ENCODE measurements around the gene MX1.

The MX1 gene, protein sequence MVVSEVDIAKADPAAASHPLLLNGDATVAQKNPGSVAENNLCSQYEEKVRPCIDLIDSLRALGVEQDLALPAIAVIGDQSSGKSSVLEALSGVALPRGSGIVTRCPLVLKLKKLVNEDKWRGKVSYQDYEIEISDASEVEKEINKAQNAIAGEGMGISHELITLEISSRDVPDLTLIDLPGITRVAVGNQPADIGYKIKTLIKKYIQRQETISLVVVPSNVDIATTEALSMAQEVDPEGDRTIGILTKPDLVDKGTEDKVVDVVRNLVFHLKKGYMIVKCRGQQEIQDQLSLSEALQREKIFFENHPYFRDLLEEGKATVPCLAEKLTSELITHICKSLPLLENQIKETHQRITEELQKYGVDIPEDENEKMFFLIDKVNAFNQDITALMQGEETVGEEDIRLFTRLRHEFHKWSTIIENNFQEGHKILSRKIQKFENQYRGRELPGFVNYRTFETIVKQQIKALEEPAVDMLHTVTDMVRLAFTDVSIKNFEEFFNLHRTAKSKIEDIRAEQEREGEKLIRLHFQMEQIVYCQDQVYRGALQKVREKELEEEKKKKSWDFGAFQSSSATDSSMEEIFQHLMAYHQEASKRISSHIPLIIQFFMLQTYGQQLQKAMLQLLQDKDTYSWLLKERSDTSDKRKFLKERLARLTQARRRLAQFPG

DNA sequence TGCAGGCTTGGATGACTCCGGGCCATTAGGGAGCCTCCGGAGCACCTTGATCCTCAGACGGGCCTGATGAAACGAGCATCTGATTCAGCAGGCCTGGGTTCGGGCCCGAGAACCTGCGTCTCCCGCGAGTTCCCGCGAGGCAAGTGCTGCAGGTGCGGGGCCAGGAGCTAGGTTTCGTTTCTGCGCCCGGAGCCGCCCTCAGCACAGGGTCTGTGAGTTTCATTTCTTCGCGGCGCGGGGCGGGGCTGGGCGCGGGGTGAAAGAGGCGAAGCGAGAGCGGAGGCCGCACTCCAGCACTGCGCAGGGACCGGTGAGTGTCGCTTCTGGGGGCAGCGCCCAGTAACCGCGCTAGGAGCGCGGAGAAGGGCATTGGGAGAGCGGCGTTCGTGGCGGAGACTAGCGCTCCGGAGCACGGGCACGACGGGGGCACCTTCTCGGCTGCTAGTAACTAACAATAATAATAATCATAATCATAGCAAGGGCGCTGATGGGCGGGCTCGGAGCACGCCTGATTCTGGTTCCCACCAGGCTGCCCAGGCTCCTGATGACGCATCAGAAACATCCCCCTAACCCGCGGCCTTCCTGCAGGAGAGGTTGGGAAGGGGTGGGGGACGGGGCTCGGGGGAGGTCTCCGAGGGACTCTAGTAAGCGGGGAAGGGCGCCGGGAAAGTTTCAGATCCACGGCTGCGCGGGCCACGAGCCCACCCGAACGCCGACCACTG is at the start of gene MX1:
Gene MX1 (plus strand): TSS at position 286 of the 722 bp plus-strand sequence. CDS start 5,832 bp downstream, outside the sequence.
- DNase-seq (ENCODE audit: low read depth): peak; percentile 77

GRCh38 chr21:41377715-41378114 is 48.3 kb upstream of the MX1 start:
- DNase-seq (ENCODE audit: low read depth): no peak

DNA sequence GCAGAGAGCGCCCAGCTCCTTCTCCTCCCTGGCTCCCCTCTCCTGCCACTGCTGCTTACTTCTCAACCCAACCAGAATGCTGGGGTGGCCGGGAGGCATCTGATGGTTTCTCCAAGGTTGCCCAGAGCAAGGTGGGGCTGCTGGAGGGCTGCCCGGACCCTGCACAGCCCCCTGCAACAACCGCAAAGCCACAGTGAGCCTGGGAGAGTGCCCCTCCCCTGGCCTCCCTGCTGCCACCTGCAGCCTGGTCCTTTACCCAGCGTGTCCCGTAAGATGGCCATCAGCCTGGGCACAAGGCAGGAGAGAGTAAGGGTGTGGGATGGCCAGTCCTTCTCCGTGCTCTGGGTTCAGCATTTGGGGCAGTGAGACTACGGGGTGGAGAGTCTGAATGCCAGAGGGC is 47.2 kb upstream of the MX1 start:
- DNase-seq (ENCODE audit: low read depth): no peak

GRCh38 chr21:41379901-41380300 is 46.1 kb upstream of the MX1 start:
- no peak for DNase-seq (ENCODE audit: low read depth)

- DNase-seq (ENCODE audit: low read depth): no peak
These were observed 44.3 kb upstream of the MX1 start for GRCh38 chr21:41381731-41382130.

DNA sequence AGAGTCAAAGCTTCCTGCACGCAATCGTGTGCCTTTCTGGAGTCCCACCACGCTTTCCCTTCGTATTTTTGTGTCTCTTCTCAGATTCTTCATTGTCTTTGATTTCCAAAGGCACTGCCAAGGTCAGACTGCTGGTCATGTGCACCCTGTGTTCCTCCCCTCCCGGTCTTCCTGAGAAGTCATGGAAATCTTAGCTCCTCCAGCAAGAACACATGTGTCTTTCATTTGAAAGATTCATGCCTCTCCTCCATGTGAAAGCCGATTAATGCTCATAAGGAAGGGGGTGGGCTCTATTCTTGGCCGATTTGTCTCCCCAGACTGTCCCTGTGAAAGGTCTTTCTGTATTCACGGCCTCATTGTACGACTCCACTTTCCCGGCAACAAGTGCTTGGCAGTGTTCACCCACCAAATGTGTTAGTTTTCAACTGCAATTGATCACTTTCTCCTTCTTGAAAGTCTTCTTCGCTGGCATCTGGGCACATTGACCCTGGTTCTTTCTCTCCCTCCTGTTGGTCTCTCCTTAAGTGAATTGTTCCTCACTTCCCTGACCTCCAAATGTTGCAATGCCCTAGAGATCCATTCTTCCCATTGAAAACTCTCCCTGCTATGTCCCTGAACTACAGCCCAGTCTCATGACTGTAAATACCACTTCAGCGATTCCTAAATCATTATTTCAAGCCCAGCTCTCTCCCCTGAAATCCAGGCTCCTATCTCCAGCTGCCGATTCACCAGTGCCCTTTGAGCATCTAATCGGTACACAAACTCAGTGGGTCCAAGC is 38.8 kb upstream of the MX1 start:
- DNase-seq (ENCODE audit: low read depth): no peak

GRCh38 chr21:41387824-41388223 is 38.2 kb upstream of the MX1 start:
- no peak for DNase-seq (ENCODE audit: low read depth)

- DNase-seq (ENCODE audit: low read depth): no peak
These were observed 37.8 kb upstream of the MX1 start for GRCh38 chr21:41388259-41388658.

GRCh38 chr21:41390043-41390639 is 35.9 kb upstream of the MX1 start:
- DNase-seq (ENCODE audit: low read depth): no peak

GRCh38 chr21:41393876-41394465 is 32.1 kb upstream of the MX1 start:
- no peak for DNase-seq (ENCODE audit: low read depth)

DNA sequence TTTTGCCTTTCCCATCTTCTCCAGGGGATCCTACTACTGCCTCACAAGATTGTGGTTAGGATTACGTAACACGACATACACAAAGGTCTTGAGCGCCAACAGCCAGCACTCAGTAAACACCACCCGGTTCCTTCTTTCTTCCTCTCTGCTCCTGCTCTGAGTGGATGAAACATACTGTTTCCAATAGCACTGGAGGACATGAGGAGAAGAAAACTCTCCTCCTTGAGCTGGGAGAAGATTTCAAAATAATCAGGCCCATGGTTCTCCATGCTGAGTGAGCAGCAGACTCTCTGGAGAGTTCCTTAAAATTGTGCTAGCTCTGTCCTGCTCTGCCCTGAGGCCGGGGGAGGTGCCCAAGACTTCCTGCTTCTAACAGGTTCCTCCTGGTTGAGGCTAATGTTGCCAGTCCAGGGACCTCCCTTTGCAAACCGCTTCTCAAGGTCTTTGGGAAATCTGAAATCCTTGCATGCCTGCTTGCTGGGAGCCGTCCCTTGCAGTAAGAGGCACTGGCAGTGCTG is 29.4 kb upstream of the MX1 start:
- DNase-seq (ENCODE audit: low read depth): no peak

DNA sequence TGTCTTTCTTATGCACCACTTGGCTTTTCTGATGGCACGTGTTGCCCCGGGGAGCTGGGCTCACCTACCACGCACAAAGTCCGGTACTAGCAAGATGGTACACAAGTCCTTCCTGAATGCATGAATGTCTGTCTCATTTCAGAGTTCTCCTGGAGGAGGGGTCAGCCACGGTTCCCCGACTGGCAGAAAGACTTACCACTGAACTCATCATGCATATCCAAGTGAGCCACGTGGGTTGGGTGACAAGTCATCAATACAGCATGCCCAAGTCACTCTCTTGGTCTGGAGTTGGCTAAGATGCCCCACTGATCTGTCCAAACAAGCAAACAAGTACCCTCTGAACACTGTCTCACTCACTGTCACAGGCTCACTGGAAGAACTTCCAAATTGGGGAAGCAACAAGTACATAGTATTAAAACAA is 28.6 kb upstream of the MX1 start:
- DNase-seq (ENCODE audit: low read depth): no peak

- no peak for DNase-seq (ENCODE audit: low read depth)
These were observed 27.8 kb upstream of the MX1 start for GRCh38 chr21:41398251-41398650.

GRCh38 chr21:41398831-41399230 is 27.2 kb upstream of the MX1 start:
- DNase-seq (ENCODE audit: low read depth): no peak

DNA sequence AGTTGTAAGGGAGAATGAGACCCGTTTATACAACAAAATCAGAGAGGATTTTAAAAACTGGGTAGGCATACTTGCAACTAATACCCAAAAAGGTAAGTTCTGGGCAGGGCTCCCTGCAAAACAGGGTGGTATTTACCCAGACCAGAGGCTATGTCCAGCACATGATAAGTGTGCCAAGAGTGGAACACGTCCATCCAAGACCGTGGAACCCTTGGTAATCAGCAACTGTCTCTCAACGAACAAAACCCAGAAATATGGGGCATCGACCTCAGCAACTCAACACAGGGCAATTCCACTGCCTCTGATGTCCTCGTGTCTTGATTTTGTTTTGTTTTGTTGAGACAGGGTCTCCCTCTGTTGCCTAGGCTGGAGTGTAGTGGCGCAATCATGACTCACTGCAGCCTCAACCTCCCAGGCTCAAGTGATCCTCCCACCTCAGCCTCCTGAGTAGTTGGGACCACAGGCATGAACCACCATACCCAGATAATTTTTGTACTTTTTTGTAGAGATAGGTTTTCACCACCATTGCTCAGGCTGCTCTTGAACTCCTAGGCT is 26.7 kb upstream of the MX1 start:
- DNase-seq (ENCODE audit: low read depth): no peak

- no peak for DNase-seq (ENCODE audit: low read depth)
These were observed 23.8 kb upstream of the MX1 start for GRCh38 chr21:41402231-41402630.

GRCh38 chr21:41402796-41403195 is 23.2 kb upstream of the MX1 start:
- no peak for DNase-seq (ENCODE audit: low read depth)

- no peak for DNase-seq (ENCODE audit: low read depth)
These were observed 22.7 kb upstream of the MX1 start for GRCh38 chr21:41403331-41403730.

DNA sequence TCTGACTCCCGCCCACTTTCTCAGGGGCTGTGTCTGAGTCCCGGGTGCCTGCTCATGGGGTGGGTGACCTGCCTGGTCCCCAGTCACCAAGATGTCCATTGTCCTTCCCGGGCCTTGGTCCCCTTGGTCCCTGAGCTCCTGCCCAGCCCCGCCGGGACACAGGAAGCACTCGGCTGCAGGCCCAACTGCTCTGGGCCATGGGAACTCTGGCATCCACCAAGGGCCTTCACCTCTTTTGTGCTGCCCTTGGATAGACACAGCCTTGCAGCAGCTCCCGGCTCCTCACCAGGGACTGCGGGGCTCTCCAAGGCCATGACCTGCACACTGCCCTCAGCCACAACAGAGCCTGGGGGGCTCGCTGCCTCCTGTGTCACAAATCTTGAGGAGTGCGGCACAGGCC is 22.1 kb upstream of the MX1 start:
- no peak for DNase-seq (ENCODE audit: low read depth)

DNA sequence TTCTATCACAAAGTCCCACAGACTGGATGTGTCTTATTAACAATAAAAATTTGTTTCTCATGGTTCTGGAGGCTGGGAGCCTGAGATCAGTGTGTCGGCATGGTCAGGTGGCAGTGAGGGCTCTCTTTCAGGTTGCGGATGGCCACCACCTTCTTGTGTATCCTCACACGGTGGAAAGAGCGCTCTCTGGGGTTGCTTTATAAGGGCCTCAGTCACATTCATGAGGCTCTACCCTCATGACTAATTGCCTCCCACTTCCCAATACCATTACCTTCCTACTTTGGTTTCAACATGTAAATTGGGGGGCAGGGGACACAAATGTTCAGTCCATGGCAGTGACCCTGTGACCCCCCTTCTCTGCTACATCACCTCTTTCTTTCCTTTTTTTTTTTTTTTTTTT is 20.7 kb upstream of the MX1 start:
- DNase-seq (ENCODE audit: low read depth): no peak

DNA sequence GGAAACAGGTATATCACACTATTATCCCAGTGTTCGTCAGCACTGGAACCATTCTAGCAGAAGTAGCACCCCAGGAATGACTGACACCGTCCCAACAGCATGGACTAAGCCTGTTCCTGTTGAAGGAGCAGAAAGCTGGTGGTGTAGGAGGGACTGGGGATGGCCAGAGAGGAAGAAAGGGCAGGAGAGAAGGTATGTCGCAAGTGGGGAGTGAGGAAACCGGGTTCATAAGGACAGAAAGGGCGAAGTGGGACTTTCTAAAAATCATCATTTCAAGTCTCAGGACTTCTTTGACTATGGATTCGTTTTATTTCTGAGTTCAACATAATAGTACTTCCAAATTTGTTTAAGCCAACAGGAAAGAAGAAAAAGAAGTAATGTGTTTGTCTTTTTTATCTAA is 19.7 kb upstream of the MX1 start:
- DNase-seq (ENCODE audit: low read depth): no peak

Data from activated T-cell treated with anti-CD3 and anti-CD28 coated beads for 48 hours (primary cell).